A673 (cell line): Measurements from ENCODE around the gene NEURL3. TPM values are rescaled to one million over a fixed set of nuclear protein-coding genes. Genes with fewer than 3 reads are reported as not detected.

ENCODE experiments used
- BruUV-seq: library from RNA; stranded (reverse); fragments of 400-500 nt; replicated peaks from 2 replicates; lab custom pipeline; 2021; lab: Mats Ljungman, UMichigan
- CTCF ChIA-PET: fragments of 300-600 bp; sonication (Branson Sonifier 250); formaldehyde crosslinking; loops from one replicate; lab custom pipeline; 2022; ENCODE audit warnings: antibody characterized with exemption; lab: Charles Lee
- POLR2A ChIA-PET: fragments of 300-600 bp; sonication (Branson Sonifier 250); formaldehyde crosslinking; loops from one replicate; lab custom pipeline; 2022; ENCODE audit warnings: antibody characterized with exemption; ENCODE audit not compliant: low non-redundant PET; lab: Charles Lee
- DNase-seq: peaks from one replicate; pipeline ENCODE4 v3.0.0-alpha.2; 2015; ENCODE audit warnings: low spot score
- H3K27ac ChIP-seq: fragments of 200-600 bp; sonication (generic); 2 replicates; pipeline ENCODE4 v1.5.1; 2016; ENCODE audit warnings: mixed run types, low read depth, mild to moderate bottlenecking, mixed read lengths, antibody characterized with exemption, low read length; ENCODE audit not compliant: poor library complexity, severe bottlenecking
- H3K27me3 ChIP-seq: fragments of 200-600 bp; sonication (generic); replicated peaks from 2 replicates; pipeline ENCODE4 v1.6.1; 2017; ENCODE audit warnings: mixed run types, low read depth, mild to moderate bottlenecking, mixed read lengths, antibody characterized with exemption, low read length; ENCODE audit not compliant: insufficient read depth, poor library complexity
- H3K36me3 ChIP-seq: fragments of 200-600 bp; sonication (generic); 2 replicates; pipeline ENCODE4 v1.6.1; 2016; ENCODE audit warnings: mixed run types, mild to moderate bottlenecking, mixed read lengths, antibody characterized with exemption, low read length; ENCODE audit not compliant: insufficient read depth, poor library complexity, severe bottlenecking
- H3K4me1 ChIP-seq: fragments of 200-600 bp; sonication (generic); 2 replicates; pipeline ENCODE4 v1.6.1; 2017; ENCODE audit warnings: mixed run types, mild to moderate bottlenecking, mixed read lengths, antibody characterized with exemption, low read length; ENCODE audit not compliant: insufficient read depth, poor library complexity, severe bottlenecking
- H3K4me3 ChIP-seq: fragments of 200-600 bp; sonication (generic); 2 replicates; pipeline ENCODE4 v1.5.1; 2016; ENCODE audit warnings: low read depth, mixed run types, mild to moderate bottlenecking, mixed read lengths, low read length; ENCODE audit not compliant: poor library complexity, severe bottlenecking
- H3K9me3 ChIP-seq: fragments of 200-600 bp; sonication (generic); 2 replicates; pipeline ENCODE4 v1.6.1; 2016; ENCODE audit warnings: mixed run types, low read depth, mild to moderate bottlenecking, mixed read lengths, antibody characterized with exemption, low read length; ENCODE audit not compliant: poor library complexity, severe bottlenecking
- EZH2 ChIP-seq: fragments of 200-600 bp; sonication (generic); IDR thresholded peaks from 2 replicates; pipeline ENCODE4 v1.6.1; 2017; ENCODE audit warnings: borderline replicate concordance, low read depth, mild to moderate bottlenecking, mixed read lengths, antibody characterized with exemption, low read length; ENCODE audit not compliant: poor library complexity, severe bottlenecking
- intact Hi-C: fragments of 100-400 bp; cut with micrococcal nuclease; formaldehyde crosslinking; loops from one replicate; pipeline ENCODE4 v1.10.0; 2022; ENCODE audit not compliant: unreplicated experiment
- total RNA-seq: library from RNA; stranded (reverse); gene quantifications from 2 replicates; pipeline ENCODE4 v1.2.3, GENCODE V29; 2021
- TF ChIP-seq, protein P1 (sequence below): fragments of 300-800, 200-600 bp; sonication (generic); conservative IDR thresholded peaks from 2 replicates; pipeline ENCODE4 v1.5.1; 2017; ENCODE audit warnings: low read depth, mild to moderate bottlenecking, antibody characterized with exemption, low read length, moderate library complexity, mixed read lengths

NEURL3 gene
- total RNA-seq, 1 experiment from 2014 or later, result not detected

DNA sequence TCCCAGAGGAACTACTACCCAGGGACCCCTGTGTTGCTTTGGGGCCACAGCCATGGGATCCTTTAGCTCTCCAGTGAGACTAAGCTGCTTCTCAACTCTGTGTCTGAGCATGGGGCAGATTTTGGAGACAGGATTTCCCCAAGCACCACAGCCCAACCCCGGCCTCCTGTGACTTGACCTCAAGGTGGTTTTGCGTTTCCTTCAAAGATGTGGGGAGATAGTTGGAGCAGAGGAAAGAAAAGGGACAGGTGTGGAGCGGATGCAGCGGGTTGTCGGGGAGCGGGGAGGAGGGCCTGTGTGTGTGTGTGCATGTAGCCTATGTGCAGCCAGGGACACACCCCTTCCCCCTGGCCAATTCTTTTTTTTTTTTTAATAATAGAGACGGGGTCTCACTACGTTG is 41.6 kb upstream of the NEURL3 start:
- Histone ChIP-seq H3K36me3 (no peaks in the 10 kb centered on the region), H3K4me3 (no peak overlapping the region), H3K4me1 (no peaks in the 10 kb centered on the region), H3K27ac (no peak overlapping the region), H3K27me3 (no peaks in the 10 kb centered on the region), H3K9me3 (no peaks in the 10 kb centered on the region)
- intact Hi-C loops, result no loop called here
- BruUV-seq, result no TSS peak
- no peak for DNase-seq
- CTCF ChIA-PET, result no interaction called here
- POLR2A ChIA-PET, result no interaction called here
- no peak for TF ChIP-seq EZH2
- TF ChIP-seq, protein P1, sequence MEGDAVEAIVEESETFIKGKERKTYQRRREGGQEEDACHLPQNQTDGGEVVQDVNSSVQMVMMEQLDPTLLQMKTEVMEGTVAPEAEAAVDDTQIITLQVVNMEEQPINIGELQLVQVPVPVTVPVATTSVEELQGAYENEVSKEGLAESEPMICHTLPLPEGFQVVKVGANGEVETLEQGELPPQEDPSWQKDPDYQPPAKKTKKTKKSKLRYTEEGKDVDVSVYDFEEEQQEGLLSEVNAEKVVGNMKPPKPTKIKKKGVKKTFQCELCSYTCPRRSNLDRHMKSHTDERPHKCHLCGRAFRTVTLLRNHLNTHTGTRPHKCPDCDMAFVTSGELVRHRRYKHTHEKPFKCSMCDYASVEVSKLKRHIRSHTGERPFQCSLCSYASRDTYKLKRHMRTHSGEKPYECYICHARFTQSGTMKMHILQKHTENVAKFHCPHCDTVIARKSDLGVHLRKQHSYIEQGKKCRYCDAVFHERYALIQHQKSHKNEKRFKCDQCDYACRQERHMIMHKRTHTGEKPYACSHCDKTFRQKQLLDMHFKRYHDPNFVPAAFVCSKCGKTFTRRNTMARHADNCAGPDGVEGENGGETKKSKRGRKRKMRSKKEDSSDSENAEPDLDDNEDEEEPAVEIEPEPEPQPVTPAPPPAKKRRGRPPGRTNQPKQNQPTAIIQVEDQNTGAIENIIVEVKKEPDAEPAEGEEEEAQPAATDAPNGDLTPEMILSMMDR, result no peak

DNA sequence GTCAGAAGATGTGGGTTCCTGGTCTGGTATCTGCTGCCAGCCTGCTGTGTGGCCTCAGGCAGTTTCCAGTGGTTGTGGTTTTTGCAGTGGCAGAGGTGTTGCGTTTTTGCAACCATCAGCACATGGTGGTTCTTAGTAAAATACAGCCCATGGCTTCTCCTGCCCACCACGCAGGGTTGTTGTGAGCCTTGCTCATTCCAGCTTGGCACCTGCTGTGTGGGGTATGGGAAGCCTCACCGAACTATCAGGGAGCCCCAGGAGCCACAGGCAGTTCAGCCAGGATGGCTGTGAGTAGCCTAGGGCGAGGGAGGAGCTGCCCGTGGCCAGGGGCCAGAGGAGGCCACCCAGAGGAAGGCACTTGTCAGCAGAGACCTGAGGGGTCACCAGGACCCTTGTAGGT is 41.2 kb upstream of the NEURL3 start:
- TF ChIP-seq, protein P1, result no peak
- TF ChIP-seq EZH2, result no peak
- Histone ChIP-seq H3K9me3 (no peaks in the 10 kb centered on the region), H3K36me3 (no peaks in the 10 kb centered on the region), H3K27me3 (no peaks in the 10 kb centered on the region), H3K27ac (no peak overlapping the region), H3K4me3 (no peak overlapping the region), H3K4me1 (no peaks in the 10 kb centered on the region)
- CTCF ChIA-PET, result no interaction called here
- intact Hi-C loops, result no loop called here
- BruUV-seq, result no TSS peak
- POLR2A ChIA-PET, result no interaction called here
- no peak for DNase-seq

DNA sequence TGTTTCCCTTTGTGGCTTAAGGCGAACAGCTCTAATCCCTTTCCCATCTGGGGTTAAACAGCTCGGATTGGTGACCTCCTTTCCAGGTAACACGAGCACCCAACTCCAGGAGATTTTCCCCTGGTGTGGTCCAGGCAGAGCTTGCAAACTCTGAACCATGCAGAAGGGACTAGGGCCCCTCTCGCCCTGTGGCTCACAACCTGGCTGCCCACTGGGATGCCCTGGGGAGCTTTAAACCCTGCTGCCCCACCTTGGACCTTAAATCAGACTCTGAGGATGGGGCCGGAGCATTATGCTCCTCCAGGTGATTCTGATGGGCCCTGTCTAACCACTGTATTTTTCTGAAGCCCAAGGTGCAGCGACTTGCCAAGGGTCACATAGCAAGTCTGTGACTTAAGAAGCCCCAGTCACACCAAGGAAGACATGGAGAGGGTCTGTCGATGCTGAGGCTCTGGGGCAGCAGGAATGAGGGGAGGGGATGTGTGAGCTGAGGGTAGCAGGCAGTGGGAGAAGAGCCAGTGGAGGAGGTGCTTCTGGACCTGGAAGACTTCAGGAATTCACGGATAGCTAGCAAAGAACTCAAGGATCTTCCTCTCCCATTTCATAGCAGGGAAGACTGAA is 37.3 kb upstream of the NEURL3 start:
- H3K4me1 ChIP-seq, result peaks cover 15% of the 10 kb centered on the region
- no TSS peak for BruUV-seq
- no peak overlapping the region for H3K27ac ChIP-seq
- CTCF ChIA-PET, result no interaction called here
- H3K27me3 ChIP-seq, result no peaks in the 10 kb centered on the region
- intact Hi-C loops, result no loop called here
- H3K36me3 ChIP-seq, result no peaks in the 10 kb centered on the region
- no peak for DNase-seq
- H3K9me3 ChIP-seq, result no peaks in the 10 kb centered on the region
- TF ChIP-seq, protein P1, result no peak
- TF ChIP-seq EZH2, result no peak
- H3K4me3 ChIP-seq, result no peak overlapping the region
- POLR2A ChIA-PET, result no interaction called here
